Hepatocyte (in vitro differentiated cells): ENCODE results near the gene NUAK2. TPM values are rescaled to one million over a fixed set of nuclear protein-coding genes. Genes with fewer than 3 reads are reported as not detected.

Experiments used
- DNase-seq: peaks from one replicate; pipeline ENCODE4 v3.0.0-alpha.2; 2016; ENCODE audit warnings: low spot score
- H2AFZ ChIP-seq: fragments of 200-600 bp; sonication (generic); 2 replicates; pipeline ENCODE4 v1.6.0; 2016; ENCODE audit warnings: antibody characterized with exemption, mild to moderate bottlenecking
- H3K27ac ChIP-seq: fragments of 200-600 bp; sonication (generic); 2 replicates; pipeline ENCODE4 v1.5.1; 2016; ENCODE audit warnings: mild to moderate bottlenecking
- H3K27me3 ChIP-seq: fragments of 200-600 bp; sonication (generic); 2 replicates; pipeline ENCODE4 v1.6.1; 2016
- H3K36me3 ChIP-seq: fragments of 200-600 bp; sonication (generic); replicated peaks from 2 replicates; pipeline ENCODE4 v1.5.1; 2016; ENCODE audit warnings: low read depth; ENCODE audit not compliant: insufficient read depth
- H3K4me1 ChIP-seq: fragments of 200-600 bp; sonication (generic); 2 replicates; pipeline ENCODE4 v1.5.1; 2016; ENCODE audit warnings: mild to moderate bottlenecking, moderate library complexity; ENCODE audit not compliant: insufficient read depth
- H3K4me2 ChIP-seq: fragments of 200-600 bp; sonication (generic); 2 replicates; pipeline ENCODE4 v1.6.0; 2016
- H3K4me3 ChIP-seq: fragments of 200-600 bp; sonication (generic); 2 replicates; pipeline ENCODE4 v1.5.1; 2016; ENCODE audit warnings: mild to moderate bottlenecking
- H3K79me2 ChIP-seq: fragments of 200-600 bp; sonication (generic); 2 replicates; pipeline ENCODE4 v1.6.0; 2017; ENCODE audit warnings: mild to moderate bottlenecking
- H3K9me2 ChIP-seq: fragments of 200-600 bp; sonication (generic); replicated peaks from 2 replicates; pipeline ENCODE4 v1.6.0; 2017; ENCODE audit warnings: mild to moderate bottlenecking; ENCODE audit not compliant: insufficient read depth
- H3K9me3 ChIP-seq: fragments of 200-600 bp; sonication (generic); 2 replicates; pipeline ENCODE4 v1.5.1; 2016; ENCODE audit warnings: low read depth, mild to moderate bottlenecking
- H4K20me1 ChIP-seq: fragments of 200-600 bp; sonication (generic); 2 replicates; pipeline ENCODE4 v1.6.0; 2016; ENCODE audit warnings: mild to moderate bottlenecking; ENCODE audit not compliant: insufficient read depth, poor library complexity, severe bottlenecking
- EZH2 ChIP-seq: fragments of 200-600 bp; sonication (generic); IDR thresholded peaks from 2 replicates; pipeline ENCODE4 v1.6.1; 2016; ENCODE audit warnings: antibody characterized with exemption, mild to moderate bottlenecking, borderline replicate concordance
- EZH2phosphoT487 ChIP-seq: fragments of 200-600 bp; sonication (generic); IDR thresholded peaks from one replicate; pipeline ENCODE4 v1.6.1; 2018; ENCODE audit warnings: antibody characterized with exemption, mild to moderate bottlenecking, low read depth, moderate library complexity; ENCODE audit not compliant: unreplicated experiment, severe bottlenecking
- WGBS: methylation state at CpG from one replicate; pipeline ENCODE4 v1.1.6; 2016; ENCODE audit warnings: low lambda C conversion rate; ENCODE audit errors: missing lambda C conversion rate; 5-methylcytosine and 5-hydroxymethylcytosine counted together
- polyA plus RNA-seq: library from polyadenylated mRNA; unstranded; fragments of >200 nt; fragmentation: Nextera tagmentation; extraction: Ambion mirVana; gene quantifications from 2 replicates; pipeline ENCODE4 v1.2.1, GENCODE V29; 2016
- total RNA-seq: library from RNA; depleted of rRNA; stranded (reverse); fragments of >200 nt; gene quantifications from 2 replicates; pipeline ENCODE4 v1.2.3, GENCODE V29; 2014
- TF ChIP-seq, protein P1 (sequence below): fragments of 200-600 bp; sonication (generic); IDR thresholded peaks from 2 replicates; pipeline ENCODE4 v1.5.1; 2016; ENCODE audit warnings: antibody characterized with exemption, mild to moderate bottlenecking; ENCODE audit not compliant: poor library complexity

The NUAK2 gene
- total and polyA plus RNA-seq, 2 experiments from 2014 or later: 13.4 to 20.7 TPM

GRCh38 chr1:205296154-205296553 lies 25.4 kb downstream of the NUAK2 start:
- no peak overlapping the region for H3K4me2 ChIP-seq
- no peaks in the 10 kb centered on the region for H3K36me3 ChIP-seq
- no peak overlapping the region for H2AFZ ChIP-seq
- H3K4me3 ChIP-seq: no peak overlapping the region
- H3K9me3 ChIP-seq: no peaks in the 10 kb centered on the region
- H3K9me2 ChIP-seq: no peaks in the 10 kb centered on the region
- peaks cover 32% of the 10 kb centered on the region for H3K4me1 ChIP-seq
- no peak for DNase-seq
- H4K20me1 ChIP-seq: no peaks in the 10 kb centered on the region
- 75% methylated on average over 2 of the region's 2 CpGs for WGBS
- no peaks in the 10 kb centered on the region for H3K27me3 ChIP-seq
- H3K27ac ChIP-seq: no peak overlapping the region
- TF ChIP-seq EZH2: no peak
- no peak for TF ChIP-seq EZH2phosphoT487
- TF ChIP-seq, protein P1, sequence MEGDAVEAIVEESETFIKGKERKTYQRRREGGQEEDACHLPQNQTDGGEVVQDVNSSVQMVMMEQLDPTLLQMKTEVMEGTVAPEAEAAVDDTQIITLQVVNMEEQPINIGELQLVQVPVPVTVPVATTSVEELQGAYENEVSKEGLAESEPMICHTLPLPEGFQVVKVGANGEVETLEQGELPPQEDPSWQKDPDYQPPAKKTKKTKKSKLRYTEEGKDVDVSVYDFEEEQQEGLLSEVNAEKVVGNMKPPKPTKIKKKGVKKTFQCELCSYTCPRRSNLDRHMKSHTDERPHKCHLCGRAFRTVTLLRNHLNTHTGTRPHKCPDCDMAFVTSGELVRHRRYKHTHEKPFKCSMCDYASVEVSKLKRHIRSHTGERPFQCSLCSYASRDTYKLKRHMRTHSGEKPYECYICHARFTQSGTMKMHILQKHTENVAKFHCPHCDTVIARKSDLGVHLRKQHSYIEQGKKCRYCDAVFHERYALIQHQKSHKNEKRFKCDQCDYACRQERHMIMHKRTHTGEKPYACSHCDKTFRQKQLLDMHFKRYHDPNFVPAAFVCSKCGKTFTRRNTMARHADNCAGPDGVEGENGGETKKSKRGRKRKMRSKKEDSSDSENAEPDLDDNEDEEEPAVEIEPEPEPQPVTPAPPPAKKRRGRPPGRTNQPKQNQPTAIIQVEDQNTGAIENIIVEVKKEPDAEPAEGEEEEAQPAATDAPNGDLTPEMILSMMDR: no peak
- no peaks in the 10 kb centered on the region for H3K79me2 ChIP-seq

DNA sequence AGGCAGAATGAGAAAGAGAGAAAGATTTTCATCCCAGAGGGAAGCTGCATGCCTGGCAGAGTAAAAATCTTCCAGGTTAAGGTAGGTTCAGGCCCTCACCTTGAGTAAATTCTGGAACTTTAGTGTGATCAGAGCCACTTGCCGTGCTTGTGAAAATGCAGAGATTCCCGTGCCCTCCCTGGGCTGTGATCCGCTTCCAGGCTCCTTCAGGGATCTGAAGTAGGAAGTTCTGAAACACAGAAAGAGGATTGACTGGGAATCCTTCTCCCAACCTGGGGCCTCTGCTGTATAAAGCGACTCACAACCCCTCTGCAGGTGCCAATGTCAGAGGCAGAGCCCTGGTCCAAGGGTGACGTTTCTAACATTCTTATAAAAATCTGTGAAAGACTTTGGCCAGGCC lies 26.6 kb downstream of the NUAK2 start:
- no peak overlapping the region for H3K4me2 ChIP-seq
- H3K27ac ChIP-seq: peak overlapping the region; percentile 91
- no peaks in the 10 kb centered on the region for H3K79me2 ChIP-seq
- H3K9me3 ChIP-seq: no peaks in the 10 kb centered on the region
- WGBS: 68% methylated on average over 5 of the region's 5 CpGs
- H3K27me3 ChIP-seq: no peaks in the 10 kb centered on the region
- H3K36me3 ChIP-seq: no peaks in the 10 kb centered on the region
- no peaks in the 10 kb centered on the region for H3K9me2 ChIP-seq
- no peak for DNase-seq
- H3K4me3 ChIP-seq: no peak overlapping the region
- no peaks in the 10 kb centered on the region for H4K20me1 ChIP-seq
- peaks cover 21% of the 10 kb centered on the region for H3K4me1 ChIP-seq
- no peak overlapping the region for H2AFZ ChIP-seq
- TF ChIP-seq EZH2: no peak
- TF ChIP-seq, protein P1: no peak
- TF ChIP-seq EZH2phosphoT487: no peak

DNA sequence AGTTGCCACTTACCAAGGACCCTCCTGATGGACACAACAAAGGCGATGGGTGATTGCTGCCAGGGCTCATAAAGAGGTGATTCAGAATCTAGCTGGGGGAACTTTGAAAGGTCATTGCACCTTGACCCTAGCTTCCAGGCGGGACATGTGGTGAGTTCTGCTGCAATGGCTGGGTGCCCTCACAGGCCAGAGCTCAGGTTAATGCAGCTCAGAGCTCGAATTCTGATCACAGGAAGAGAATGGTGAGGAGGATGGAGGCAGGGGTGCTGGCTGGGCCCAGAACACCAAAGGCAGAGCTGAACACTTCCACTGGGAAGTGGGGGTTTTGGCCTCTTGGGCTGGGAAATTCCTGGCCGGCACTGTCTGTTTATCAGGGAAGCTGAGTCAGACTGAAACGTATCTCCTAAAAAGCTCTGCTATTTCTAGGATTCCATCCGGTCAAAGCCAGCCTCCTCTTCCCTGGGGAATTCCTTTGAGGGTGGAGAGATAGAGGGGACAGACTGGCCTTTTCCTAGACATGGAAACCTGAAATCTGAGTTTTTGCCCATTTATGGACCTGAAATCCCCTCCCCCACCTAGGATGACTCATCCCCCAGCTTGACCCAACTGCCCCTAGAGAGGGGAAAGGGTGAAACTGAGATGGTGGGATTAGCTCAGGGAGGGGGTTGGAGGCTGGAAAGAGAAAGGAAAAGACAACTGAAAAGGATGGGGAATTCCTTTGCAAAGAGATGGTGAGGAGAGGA lies 27.2 kb downstream of the NUAK2 start:
- peaks cover 21% of the 10 kb centered on the region for H3K4me1 ChIP-seq
- H4K20me1 ChIP-seq: no peaks in the 10 kb centered on the region
- H3K27ac ChIP-seq: peak overlapping the region; percentile 91
- no peaks in the 10 kb centered on the region for H3K27me3 ChIP-seq
- H3K9me2 ChIP-seq: no peaks in the 10 kb centered on the region
- no peak for TF ChIP-seq EZH2
- TF ChIP-seq EZH2phosphoT487: no peak
- H3K36me3 ChIP-seq: no peaks in the 10 kb centered on the region
- peak; percentile 73 for DNase-seq
- no peak overlapping the region for H3K4me2 ChIP-seq
- H2AFZ ChIP-seq: no peak overlapping the region
- WGBS: 43% methylated on average over 6 of the region's 6 CpGs
- H3K4me3 ChIP-seq: no peak overlapping the region
- H3K79me2 ChIP-seq: no peaks in the 10 kb centered on the region
- no peaks in the 10 kb centered on the region for H3K9me3 ChIP-seq

- Histone ChIP-seq H3K4me2 (no peak overlapping the region), H2AFZ (no peak overlapping the region)
- WGBS: 89% methylated on average over 10 of the region's 10 CpGs
Measured at GRCh38 chr1:205293350-205294074, 28.0 kb downstream of the NUAK2 start.

More at GRCh38 chr1:205293350-205294074, 28.0 kb downstream of the NUAK2 start:
- no peaks in the 10 kb centered on the region for H4K20me1 ChIP-seq
- peak overlapping the region; percentile 91 for H3K27ac ChIP-seq
- peaks cover 21% of the 10 kb centered on the region for H3K4me1 ChIP-seq
- H3K27me3 ChIP-seq: no peaks in the 10 kb centered on the region
- H3K36me3 ChIP-seq: no peaks in the 10 kb centered on the region
- H3K4me3 ChIP-seq: no peak overlapping the region
- H3K79me2 ChIP-seq: no peaks in the 10 kb centered on the region
- TF ChIP-seq, protein P1: no peak
- no peak for TF ChIP-seq EZH2phosphoT487
- no peak for TF ChIP-seq EZH2
- no peak for DNase-seq
- H3K9me2 ChIP-seq: no peaks in the 10 kb centered on the region
- H3K9me3 ChIP-seq: no peaks in the 10 kb centered on the region
